Panc1 (cell line): ENCODE measurements around the gene NEFH. TPM values are rescaled to one million over a fixed set of nuclear protein-coding genes. Genes with fewer than 3 reads are reported as not detected.

Experiments
- ATAC-seq: fragments of 200-7000 bp; cut with Tn5 transposase; 2 replicates; pipeline ENCODE4 v1.9.1; 2020; ENCODE audit warnings: mild to moderate bottlenecking, moderate library complexity
- BruUV-seq: library from RNA; stranded (reverse); fragments of 400-500 nt; replicated peaks from 2 replicates; lab custom pipeline; 2021; lab: Mats Ljungman, UMichigan
- CTCF ChIA-PET: fragments of 300-600 bp; sonication (Branson Sonifier 250); formaldehyde crosslinking; loops from one replicate; lab custom pipeline; 2022; ENCODE audit warnings: antibody characterized with exemption; lab: Charles Lee
- POLR2A ChIA-PET: fragments of 300-600 bp; sonication (Branson Sonifier 250); formaldehyde crosslinking; loops from one replicate; lab custom pipeline; 2022; ENCODE audit warnings: antibody characterized with exemption; lab: Charles Lee
- DNase-seq: peaks from one replicate; pipeline ENCODE4 v3.0.0-alpha.2; 2010; ENCODE audit warnings: low read depth, low spot score
- H3K27ac ChIP-seq: 2 replicates; pipeline ENCODE4 v1.5.1; 2011; ENCODE audit warnings: mild to moderate bottlenecking, low read length, inconsistent platforms
- H3K27me3 ChIP-seq: fragments of 200-500 bp; sonication (Bioruptor generic); 2 replicates; pipeline ENCODE4 v1.6.0; 2014; ENCODE audit warnings: low read length, inconsistent platforms; ENCODE audit not compliant: control insufficient read depth, insufficient read depth
- H3K36me3 ChIP-seq: fragments of 200-500 bp; sonication (Bioruptor generic); 2 replicates; pipeline ENCODE4 v1.5.1; 2014; ENCODE audit warnings: inconsistent platforms, mild to moderate bottlenecking, low read length, moderate library complexity; ENCODE audit not compliant: control insufficient read depth, insufficient read depth
- H3K4me1 ChIP-seq: 2 replicates; pipeline ENCODE4 v1.5.1; 2011; ENCODE audit warnings: inconsistent platforms, mild to moderate bottlenecking, low read length, moderate library complexity; ENCODE audit not compliant: control insufficient read depth, insufficient read depth
- H3K4me3 ChIP-seq, 2 experiments: 2 replicates each; pipeline ENCODE4 v1.5.1; 2011 to 2012; ENCODE audit warnings: low read depth in 2 of 2, low read length in 2 of 2, mild to moderate bottlenecking in 2 of 2, inconsistent platforms in 1 of 2, moderate library complexity in 1 of 2
- H3K9me3 ChIP-seq: fragments of 200-500 bp; sonication (Bioruptor generic); 2 replicates; pipeline ENCODE4 v1.5.1; 2014; ENCODE audit warnings: low read depth, mild to moderate bottlenecking, inconsistent platforms, low read length, moderate library complexity; ENCODE audit not compliant: control insufficient read depth, insufficient read depth
- CTCF ChIP-seq: fragments of 450-650 bp; IDR thresholded peaks from 2 replicates; pipeline ENCODE4 v1.5.1; 2017; ENCODE audit warnings: mild to moderate bottlenecking
- POLR2AphosphoS5 ChIP-seq: IDR thresholded peaks from 2 replicates; pipeline ENCODE4 v1.6.1; 2012; ENCODE audit warnings: mild to moderate bottlenecking, low read depth, low read length, moderate library complexity
- REST ChIP-seq, 2 experiments: IDR thresholded peaks; 2 replicates each; pipeline ENCODE4 v1.6.1; 2011 to 2012; ENCODE audit warnings: low read depth in 2 of 2, control low read depth in 1 of 2, low read length in 1 of 2, mild to moderate bottlenecking in 1 of 2, moderate library complexity in 1 of 2; ENCODE audit not compliant: insufficient read depth in 1 of 2
- SIN3A ChIP-seq: IDR thresholded peaks from 2 replicates; pipeline ENCODE4 v1.6.1; 2012; ENCODE audit warnings: low read depth, mild to moderate bottlenecking, low read length, moderate library complexity, borderline replicate concordance; ENCODE audit not compliant: insufficient read depth
- TCF7L2 ChIP-seq: IDR thresholded peaks from 2 replicates; pipeline ENCODE4 v1.6.1; 2011; ENCODE audit warnings: mild to moderate bottlenecking, low read depth, low read length, inconsistent platforms
- in situ Hi-C: cut with HindIII; loops from 2 replicates; pipeline ENCODE4 v1.10.0; 2016; ENCODE audit warnings: low sequenced_read_pairs, low pct_unique_long_range_greater_than_20kb
- intact Hi-C: fragments of 100-400 bp; cut with micrococcal nuclease; formaldehyde crosslinking; loops from one replicate; pipeline ENCODE4 v1.10.0; 2022; ENCODE audit not compliant: unreplicated experiment
- total RNA-seq: library from RNA; stranded (reverse); gene quantifications from one replicate; pipeline ENCODE4 v1.2.1, GENCODE V29; 2021; ENCODE audit not compliant: unreplicated experiment

NEFH gene
- total RNA-seq, 1 experiment from 2014 or later = 0.08 TPM

- no TSS peak for BruUV-seq
- in situ Hi-C loops = no loop called here
- no peaks in the 10 kb centered on the region for H3K4me1 ChIP-seq
- no peaks in the 10 kb centered on the region for H3K27me3 ChIP-seq
- CTCF ChIA-PET = no interaction called here
- ATAC-seq (no peak), DNase-seq (no peak)
- TF ChIP-seq SIN3A (no peak), REST (IDR thresholded peaks at IDR 0.05; ENCODE audit: insufficient read depth in 1 of 2, low read depth in 2 of 2, low read length in 1 of 2) (no peak), POLR2AphosphoS5 (no peak), TCF7L2 (no peak), CTCF (no peak)
- POLR2A ChIA-PET = no interaction called here
- no peak overlapping the region for H3K4me3 ChIP-seq
- intact Hi-C loops = no loop called here
- H3K36me3 ChIP-seq = no peaks in the 10 kb centered on the region
- no peak overlapping the region for H3K27ac ChIP-seq
- H3K9me3 ChIP-seq = no peaks in the 10 kb centered on the region
Measured at GRCh38 chr22:29443452-29443851, 36.6 kb upstream of the NEFH start.

- Histone ChIP-seq H3K4me3 (no peak overlapping the region), H3K27ac (no peak overlapping the region), H3K36me3 (no peaks in the 10 kb centered on the region), H3K27me3 (no peaks in the 10 kb centered on the region), H3K9me3 (no peaks in the 10 kb centered on the region), H3K4me1 (no peaks in the 10 kb centered on the region)
- DNase-seq (no peak), ATAC-seq (no peak)
- intact Hi-C loops (no loop called here), in situ Hi-C loops (no loop called here)
- BruUV-seq = no TSS peak
- ChIA-PET POLR2A (no interaction called here), CTCF (no interaction called here)
- no peak for TF ChIP-seq REST (IDR thresholded peaks at IDR 0.05; ENCODE audit: insufficient read depth in 1 of 2, low read depth in 2 of 2, low read length in 1 of 2)
- no peak for TF ChIP-seq SIN3A
- TF ChIP-seq CTCF = no peak
- no peak for TF ChIP-seq POLR2AphosphoS5
- TF ChIP-seq TCF7L2 = no peak
Measured at GRCh38 chr22:29443861-29444792, 35.9 kb upstream of the NEFH start.
